ENCODE results near the gene IL15RA.

- TF ChIP-seq CTCF (conservative IDR thresholded peaks at IDR 0.05) (no peak), ZFX (IDR thresholded peaks at IDR 0.05) (no peak)
Measured at GRCh38 chr10:5947471-5948207, 29.7 kb downstream of the IL15RA start.
